H1 (cell line): Measurements from ENCODE around the gene GTF3C2. TPM values are rescaled to one million over a fixed set of nuclear protein-coding genes. Genes with fewer than 3 reads are reported as not detected.

Experiments used
- CTCF ChIA-PET: fragments of 300-600 bp; sonication (Branson Sonifier 250); formaldehyde crosslinking; loops from one replicate; lab custom pipeline; 2021; ENCODE audit not compliant: partially characterized antibody; lab: Charles Lee
- POLR2A ChIA-PET: fragments of 300-600 bp; sonication (Branson Sonifier 250); formaldehyde crosslinking; loops from one replicate; lab custom pipeline; 2021; ENCODE audit warnings: inconsistent platforms; ENCODE audit not compliant: partially characterized antibody; lab: Charles Lee
- DNase-seq, 2 experiments: peaks; one replicate each; pipeline versions ENCODE4 v3.0.0 to v3.0.0-alpha.2; 2010 to 2022; ENCODE audit warnings: low spot score in 2 of 2, low read depth in 1 of 2, mixed read lengths in 1 of 2
- FAIRE-seq: peaks from 2 replicates; lab custom pipeline; 2011; peaks lifted over from hg19 to GRCh38; lab: Jason Lieb, UNC
- H2AFZ ChIP-seq: 2 replicates; pipeline ENCODE4 v1.8.1; 2012; ENCODE audit warnings: low read length, inconsistent platforms
- H2AK5ac ChIP-seq: 2 replicates; pipeline ENCODE4 v1.6.1; 2013; ENCODE audit warnings: low read depth, low read length
- H2BK120ac ChIP-seq: replicated peaks from 2 replicates; pipeline ENCODE3; 2013; ENCODE audit warnings: low read depth, low read length, inconsistent platforms
- H2BK12ac ChIP-seq: 2 replicates; pipeline ENCODE4 v1.6.1; 2013; ENCODE audit warnings: low read depth, low read length
- H2BK15ac ChIP-seq: 2 replicates; pipeline ENCODE4 v1.6.1; 2013; ENCODE audit warnings: low read length
- H2BK20ac ChIP-seq: 2 replicates; pipeline ENCODE4 v1.6.1; 2013; ENCODE audit warnings: low read length
- H2BK5ac ChIP-seq: 2 replicates; pipeline ENCODE4 v1.6.1; 2013; ENCODE audit warnings: low read depth, low read length
- H3K14ac ChIP-seq: 2 replicates; pipeline ENCODE4 v1.6.1; 2013; ENCODE audit warnings: inconsistent platforms; ENCODE audit not compliant: insufficient read length
- H3K18ac ChIP-seq: 2 replicates; pipeline ENCODE4 v1.6.1; 2013; ENCODE audit warnings: low read length; ENCODE audit errors: extremely low read depth
- H3K23ac ChIP-seq: 2 replicates; pipeline ENCODE4 v1.6.1; 2013; ENCODE audit warnings: inconsistent platforms; ENCODE audit not compliant: insufficient read length
- H3K23me2 ChIP-seq: 2 replicates; pipeline ENCODE4 v1.6.1; 2013; ENCODE audit warnings: low read depth, low read length
- H3K27ac ChIP-seq: 2 replicates; pipeline ENCODE4 v1.6.1; 2011; ENCODE audit warnings: low read depth, low read length, inconsistent platforms
- H3K27me3 ChIP-seq, 4 experiments: replicated peaks in 1 of 4; 1 replicate in 1 of 4; 2 replicates in 3 of 4; pipeline versions ENCODE4 v1.6.1 to v1.8.1; 2011 to 2013; ENCODE audit warnings: low read length in 3 of 4, mild to moderate bottlenecking in 3 of 4, inconsistent platforms in 2 of 4, mixed read lengths in 2 of 4, moderate library complexity in 1 of 4; ENCODE audit not compliant: control insufficient read depth in 3 of 4, insufficient read depth in 3 of 4; ENCODE audit errors: extremely low read depth in 1 of 4
- H3K36me3 ChIP-seq, 4 experiments: 2 replicates each; pipeline versions ENCODE4 v1.6.1 to v1.8.1; 2011 to 2013; ENCODE audit warnings: mild to moderate bottlenecking in 4 of 4, low read length in 3 of 4, moderate library complexity in 2 of 4, control low read depth in 1 of 4, inconsistent platforms in 1 of 4; ENCODE audit not compliant: insufficient read depth in 4 of 4, control insufficient read depth in 2 of 4
- H3K4ac ChIP-seq: replicated peaks from 2 replicates; pipeline ENCODE3; 2013; ENCODE audit warnings: low read length, low read depth, mixed read lengths, inconsistent platforms; ENCODE audit not compliant: insufficient read length
- H3K4me1 ChIP-seq, 4 experiments: replicated peaks in 1 of 4; 1 replicate in 1 of 4; 2 replicates in 3 of 4; pipeline versions ENCODE4 v1.6.1 to v1.8.1; 2011 to 2013; ENCODE audit warnings: low read length in 3 of 4, inconsistent platforms in 2 of 4, mixed read lengths in 1 of 4; ENCODE audit not compliant: insufficient read depth in 4 of 4, control insufficient read depth in 3 of 4
- H3K4me2 ChIP-seq, 2 experiments: 2 replicates each; pipeline versions ENCODE4 v1.6.1 to v1.8.1; 2011 to 2013; ENCODE audit warnings: low read depth in 2 of 2, low read length in 2 of 2, control low read depth in 1 of 2, inconsistent platforms in 1 of 2, mild to moderate bottlenecking in 1 of 2; ENCODE audit not compliant: insufficient read depth in 1 of 2
- H3K4me3 ChIP-seq, 4 experiments: fragments of 200-600, 300-600 bp in 1 of 4; sonication (generic), shearing (Covaris generic), sonication (Bioruptor Twin) in 1 of 4; 2 replicates each; pipeline versions ENCODE4 v1.5.1 to v1.8.1; 2011 to 2016; ENCODE audit warnings: low read length in 4 of 4, low read depth in 3 of 4, control low read depth in 2 of 4, inconsistent platforms in 2 of 4, mild to moderate bottlenecking in 2 of 4, mixed read lengths in 1 of 4, moderate library complexity in 1 of 4; ENCODE audit not compliant: insufficient read depth in 2 of 4; ENCODE audit errors: extremely low read depth in 1 of 4
- H3K56ac ChIP-seq: replicated peaks from 2 replicates; pipeline ENCODE3; 2013; ENCODE audit warnings: low read depth, mild to moderate bottlenecking, mixed read lengths, low read length, inconsistent platforms; ENCODE audit not compliant: insufficient read length
- H3K79me1 ChIP-seq: 2 replicates; pipeline ENCODE4 v1.6.1; 2013; ENCODE audit warnings: low read depth, low read length, control low read depth
- H3K79me2 ChIP-seq, 2 experiments: 2 replicates each; pipeline versions ENCODE4 v1.6.1 to v1.8.1; 2012 to 2013; ENCODE audit warnings: low read length in 2 of 2, mild to moderate bottlenecking in 2 of 2, inconsistent platforms in 1 of 2; ENCODE audit not compliant: insufficient read depth in 2 of 2, control insufficient read depth in 1 of 2
- H3K9ac ChIP-seq, 4 experiments: replicated peaks in 1 of 4; 1 replicate in 1 of 4; 2 replicates in 3 of 4; pipeline versions ENCODE4 v1.6.1 to v1.8.1; 2011 to 2013; ENCODE audit warnings: low read depth in 3 of 4, low read length in 3 of 4, control low read depth in 2 of 4, mild to moderate bottlenecking in 2 of 4, moderate library complexity in 2 of 4, inconsistent platforms in 1 of 4; ENCODE audit errors: extremely low read depth in 1 of 4
- H3K9me3 ChIP-seq, 2 experiments: 2 replicates each; pipeline versions ENCODE4 v1.6.1 to v1.8.1; 2012 to 2013; ENCODE audit warnings: mild to moderate bottlenecking in 2 of 2, moderate library complexity in 2 of 2, control low read depth in 1 of 2, inconsistent platforms in 1 of 2, low read depth in 1 of 2, low read length in 1 of 2, mixed read lengths in 1 of 2; ENCODE audit not compliant: insufficient read depth in 2 of 2
- H4K20me1 ChIP-seq, 2 experiments: replicated peaks in 1 of 2; 2 replicates each; pipeline versions ENCODE3 to v1.8.1; 2011 to 2013; ENCODE audit warnings: inconsistent platforms in 2 of 2, low read length in 2 of 2, mild to moderate bottlenecking in 1 of 2; ENCODE audit not compliant: insufficient read depth in 2 of 2, control insufficient read depth in 1 of 2
- H4K5ac ChIP-seq: 2 replicates; pipeline ENCODE4 v1.6.1; 2013; ENCODE audit warnings: low read length, low read depth, mixed read lengths, inconsistent platforms; ENCODE audit not compliant: insufficient read length
- H4K8ac ChIP-seq: 2 replicates; pipeline ENCODE4 v1.8.0; 2013; ENCODE audit warnings: mild to moderate bottlenecking, moderate library complexity, low read length, inconsistent platforms; ENCODE audit not compliant: insufficient read depth; ENCODE audit errors: extremely low read depth
- H4K91ac ChIP-seq: replicated peaks from 2 replicates; pipeline ENCODE3; 2013; ENCODE audit warnings: low read length, mixed read lengths, inconsistent platforms; ENCODE audit not compliant: insufficient read length
- BRCA1 ChIP-seq: IDR thresholded peaks from 2 replicates; pipeline ENCODE4 v1.6.1; 2012; ENCODE audit warnings: low read depth, low read length, improper control_type of control experiment
- EZH2 ChIP-seq: fragments of 200-600 bp; sonication (generic); IDR thresholded peaks from 2 replicates; pipeline ENCODE4 v1.7.1; 2012; ENCODE audit warnings: low read depth, mild to moderate bottlenecking, moderate library complexity, low read length, inconsistent platforms; ENCODE audit not compliant: severe bottlenecking
- HDAC6 ChIP-seq: IDR thresholded peaks from one replicate; pipeline ENCODE4 v1.7.1; 2012; ENCODE audit warnings: low read depth, mild to moderate bottlenecking, inconsistent platforms, low read length, moderate library complexity
- KDM1A ChIP-seq: fragments of 200-600, 300-600 bp; sonication (generic); IDR thresholded peaks from 2 replicates; pipeline ENCODE4 v1.7.1; 2016; ENCODE audit warnings: mild to moderate bottlenecking, low read length, borderline replicate concordance
- MAX ChIP-seq: IDR thresholded peaks from 2 replicates; pipeline ENCODE4 v1.6.1; 2012; ENCODE audit warnings: inconsistent platforms
- POLR2A ChIP-seq, 2 experiments: IDR thresholded peaks; 1 replicate in 1 of 2; 2 replicates in 1 of 2; pipeline ENCODE4 v1.6.1; 2011; ENCODE audit warnings: low read depth in 2 of 2, low read length in 2 of 2, mild to moderate bottlenecking in 2 of 2; ENCODE audit errors: control extremely low read depth in 1 of 2
- SIRT6 ChIP-seq: IDR thresholded peaks from one replicate; pipeline ENCODE4 v1.7.1; 2012; ENCODE audit warnings: low read length, inconsistent platforms
- SRF ChIP-seq: IDR thresholded peaks from 2 replicates; pipeline ENCODE4 v1.6.1; 2011; ENCODE audit warnings: mild to moderate bottlenecking, low read depth, low read length, moderate library complexity
- TEAD4 ChIP-seq: IDR thresholded peaks from 2 replicates; pipeline ENCODE4 v1.6.1; 2012; ENCODE audit warnings: low read depth, low read length, inconsistent platforms, mixed read lengths
- USF2 ChIP-seq: IDR thresholded peaks from 2 replicates; pipeline ENCODE4 v1.6.1; 2011; ENCODE audit warnings: low read length, improper control_type of control experiment
- WGBS, 2 experiments: shearing (Covaris generic) in 1 of 2; methylation state at CpG; one replicate each; pipeline versions ENCODE4 v1.1.6 to v1.1.7; 2013 to 2015; ENCODE audit warnings: low lambda C conversion rate in 2 of 2, mixed read lengths in 2 of 2, inconsistent platforms in 1 of 2, low coverage in 1 of 2, missing lambda C conversion rate in 1 of 2; ENCODE audit not compliant: insufficient replicate concordance in 2 of 2, insufficient coverage in 1 of 2, insufficient read length in 1 of 2; ENCODE audit errors: extremely low coverage in 1 of 2, missing lambda C conversion rate in 1 of 2; 5-methylcytosine and 5-hydroxymethylcytosine counted together
- polyA plus RNA-seq, 7 experiments: library from polyadenylated mRNA; depleted of rRNA in 3 of 7; stranded (reverse) in 5 of 7; unstranded in 2 of 7; fragments of >200 nt in 5 of 7; fragments of 200-250 nt in 2 of 7; gene quantifications; 1 replicate in 5 of 7; 2 replicates in 1 of 7; 4 replicates in 1 of 7; pipeline versions ENCODE4 v1.2.1 to v1.2.3, GENCODE V29; 2011 to 2013; ENCODE audit warnings: missing spikeins in 2 of 7, mixed read lengths in 2 of 7
- total RNA-seq: library from RNA; stranded (reverse); fragmentation: NEBNext Ultra II Directional; extraction: Animal tissue kit (Norgen Biotek cat#: 25700); gene quantifications from 2 replicates; pipeline ENCODE4 v1.2.1, GENCODE V29; 2021

The GTF3C2 gene
- total and polyA plus RNA-seq, 2 of the 8 experiments (the other 6 are each of a cell fraction or from before 2014, with no cell fraction given), result 118 to 127 TPM

GRCh38 chr2:27390822-27391679 lies 34.5 kb upstream of the GTF3C2 start:
- H3K27me3 ChIP-seq, result no peaks in the 10 kb centered on the region
- FAIRE-seq (no peak), DNase-seq (no peak)
- no peak overlapping the region for H2BK12ac ChIP-seq
- no peak overlapping the region for H3K23ac ChIP-seq
- no peak overlapping the region for H3K14ac ChIP-seq
- H3K79me2 ChIP-seq, result peaks cover 2 to 70% of the 10 kb centered on the region in 2 experiments; a peak in 3 of 4 replicates
- no peaks in the 10 kb centered on the region for H3K23me2 ChIP-seq
- no peak overlapping the region for H2BK120ac ChIP-seq
- H3K27ac ChIP-seq, result no peak overlapping the region
- no peak overlapping the region for H4K8ac ChIP-seq
- H3K9ac ChIP-seq, result no peak overlapping the region
- H4K91ac ChIP-seq, result no peak overlapping the region
- peaks cover 0 to 17% (median 9%) of the 10 kb centered on the region in 4 experiments; a peak in 6 of 8 replicates for H3K36me3 ChIP-seq
- H3K56ac ChIP-seq, result no peak overlapping the region
- H4K5ac ChIP-seq, result no peak overlapping the region
- peaks cover 2 to 10% of the 10 kb centered on the region in 2 experiments for H4K20me1 ChIP-seq
- H2BK5ac ChIP-seq, result no peak overlapping the region
- ChIA-PET CTCF (interaction anchor here (0.6 to 1.0 kb wide), 3 partner anchors 14 to 386 kb away, joined by 3 to 4 read pairs (median 4); no protein-coding TSS in a partner anchor), POLR2A (interaction anchor here (0.9 to 1.9 kb wide), 3 partner anchors 11 to 68 kb away, joined by 3 to 7 read pairs (median 3); partner anchors contain the start of genes MPV17 and ZNF513)
- 91% methylated on average over 9 of the region's 9 CpGs; no CpG with 5 or more reads in 1 of the 2 experiments for WGBS, 2 experiments
- no peak overlapping the region for H3K4me3 ChIP-seq
- no peak overlapping the region for H3K4me2 ChIP-seq
- H3K9me3 ChIP-seq, result no peaks in the 10 kb centered on the region
- no peak overlapping the region for H2AK5ac ChIP-seq
- no peak overlapping the region for H3K4ac ChIP-seq
- no peak overlapping the region for H2AFZ ChIP-seq
- H3K79me1 ChIP-seq, result peaks cover 8% of the 10 kb centered on the region
- H2BK15ac ChIP-seq, result no peak overlapping the region
- no peaks in the 10 kb centered on the region for H3K4me1 ChIP-seq
- H3K18ac ChIP-seq, result no peak overlapping the region
- no peak overlapping the region for H2BK20ac ChIP-seq
- TF ChIP-seq MAX (no peak), SRF (no peak), SIRT6 (no peak), KDM1A (no peak), HDAC6 (no peak), TEAD4 (no peak), EZH2 (no peak), BRCA1 (no peak), USF2 (no peak), POLR2A (IDR thresholded peaks at IDR 0.05; ENCODE audit: control extremely low read depth in 1 of 2, low read depth in 2 of 2, low read length in 2 of 2) (no peak)
